GM18520 (cell line): ENCODE data around the gene SPIRE2.
"Not testable (repeated sequence)": the region's sequence is repeated elsewhere in the genome, so short reads cannot be mapped to it uniquely, and the experiment has no call there.

Source experiments
- ATAC-seq: cut with Tn5 transposase; IDR thresholded peaks from one replicate; pipeline ENCODE4 v1.9.1; 2021; ENCODE audit not compliant: unreplicated experiment

SPIRE2 gene

GRCh38 chr16:89862732-89863131 is 34.5 kb downstream of the SPIRE2 start:
- ATAC-seq, result no peak

- ATAC-seq, result peak; percentile 62
Observed at GRCh38 chr16:89863741-89864526, 35.7 kb downstream of the SPIRE2 start.

GRCh38 chr16:89864527-89864820 is 36.2 kb downstream of the SPIRE2 start:
- no peak for ATAC-seq

GRCh38 chr16:89867918-89868317 is 39.6 kb downstream of the SPIRE2 start:
- ATAC-seq, result no peak

GRCh38 chr16:89869911-89870310 is 41.6 kb downstream of the SPIRE2 start:
- no peak for ATAC-seq

GRCh38 chr16:89870440-89870839 is 42.2 kb downstream of the SPIRE2 start:
- no peak for ATAC-seq

GRCh38 chr16:89871895-89872294 is 43.6 kb downstream of the SPIRE2 start:
- no peak for ATAC-seq

GRCh38 chr16:89873109-89873971 is 45.1 kb downstream of the SPIRE2 start, which contains the start of gene TCF25:
Gene TCF25, plus strand, starts transcription at chr16:89873592. Its CDS starts 76 bp downstream, at chr16:89873668.
- ATAC-seq, result no peak

- no peak for ATAC-seq
Observed at GRCh38 chr16:89873972-89874689, 45.9 kb downstream of the SPIRE2 start.

GRCh38 chr16:89879123-89879522 is 50.8 kb downstream of the SPIRE2 start:
- not testable (repeated sequence) for ATAC-seq

- no peak for ATAC-seq
Observed at GRCh38 chr16:89880477-89881367, 52.4 kb downstream of the SPIRE2 start.

- no peak for ATAC-seq
Observed at GRCh38 chr16:89881368-89881730, 53.1 kb downstream of the SPIRE2 start.

- no peak for ATAC-seq
Observed at GRCh38 chr16:89883346-89884040, 55.2 kb downstream of the SPIRE2 start.

GRCh38 chr16:89884041-89884421 is 55.8 kb downstream of the SPIRE2 start:
- ATAC-seq, result no peak

- ATAC-seq, result no peak
Observed at GRCh38 chr16:89887243-89887642, 59.0 kb downstream of the SPIRE2 start.

- ATAC-seq, result no peak
Observed at GRCh38 chr16:89890200-89890599, 61.9 kb downstream of the SPIRE2 start.

GRCh38 chr16:89890886-89891657 is 62.8 kb downstream of the SPIRE2 start:
- no peak for ATAC-seq

- ATAC-seq, result no peak
Observed at GRCh38 chr16:89892055-89892630, 63.9 kb downstream of the SPIRE2 start.

- ATAC-seq, result no peak
Observed at GRCh38 chr16:89892635-89893034, 64.4 kb downstream of the SPIRE2 start.
